Gastrocnemius medialis (tissue), 4 donors: ENCODE measurements around the gene SLC6A6. TPM values are rescaled to one million over a fixed set of nuclear protein-coding genes. Genes with fewer than 3 reads are reported as not detected.

ENCODE experiments used
- ATAC-seq, 2 donors: fragments of 150-250 bp; one replicate each; pipeline ENCODE4 v1.9.1; 2016
- DNase-seq, 2 donors: peaks; one replicate each; pipeline ENCODE4 v3.0.0-alpha.2; 2019
- H3K27ac ChIP-seq, 4 donors: fragments of 200-600 bp; sonication (generic); 1 replicate in 1 of 4; 2 replicates in 3 of 4; pipeline ENCODE4 v1.5.1; 2016 to 2018; ENCODE audit warnings: mild to moderate bottlenecking in 2 of 4, moderate library complexity in 1 of 4
- H3K27me3 ChIP-seq, 3 donors: fragments of 200-600 bp; sonication (generic) in 2 of 3; 1 replicate in 1 of 3; 2 replicates in 2 of 3; pipeline versions ENCODE4 v1.5.1 to v1.6.0; 2016 to 2019; ENCODE audit warnings: mild to moderate bottlenecking in 1 of 3, moderate library complexity in 1 of 3
- H3K36me3 ChIP-seq, 2 donors: fragments of 200-600 bp; sonication (generic) in 1 of 2; one replicate each; pipeline ENCODE4 v1.5.1; 2017 to 2018
- H3K4me1 ChIP-seq, 2 donors: fragments of 200-600 bp; sonication (generic) in 1 of 2; one replicate each; pipeline ENCODE4 v1.5.1; 2016 to 2017; ENCODE audit warnings: mild to moderate bottlenecking in 2 of 2
- H3K4me3 ChIP-seq, 4 donors: fragments of 200-600 bp; sonication (generic) in 3 of 4; 1 replicate in 1 of 4; 2 replicates in 3 of 4; pipeline ENCODE4 v1.5.1; 2016 to 2019; ENCODE audit warnings: mild to moderate bottlenecking in 2 of 4
- H3K9me3 ChIP-seq, 3 donors: fragments of 200-600 bp; sonication (generic) in 2 of 3; 1 replicate in 1 of 3; 2 replicates in 2 of 3; pipeline ENCODE4 v1.5.1; 2016 to 2019
- POLR2A ChIP-seq, 2 donors: fragments of 450-650 bp; IDR thresholded peaks; one replicate each; pipeline ENCODE4 v1.6.1; 2017; ENCODE audit warnings: antibody characterized with exemption in 2 of 2, mild to moderate bottlenecking in 2 of 2, moderate library complexity in 2 of 2
- in situ Hi-C, 4 donors: fragments of 200-750 bp; cut with MboI; loops; one replicate each; pipeline versions ENCODE4 v1.15.0 to v1.8.0; 2017; ENCODE audit warnings: low sequenced_read_pairs in 4 of 4
- intact Hi-C: fragments of 100-400 bp; cut with DNase I; formaldehyde crosslinking; loops from one replicate; pipeline ENCODE4 v1.15.1; 2023; ENCODE audit warnings: low total_unique reads
- total RNA-seq, 4 donors: library from RNA; depleted of rRNA; stranded (reverse); fragments of >200 nt; gene quantifications; one replicate each; pipeline versions ENCODE4 v1.1.0 to v1.2.3, GENCODE V29; 2016
- TF ChIP-seq, protein P1 (sequence below), 5 experiments: fragments of 450-650 bp in 3 of 5; fragments of 200-600 bp in 2 of 5; sonication (generic) in 2 of 5; IDR thresholded peaks in 4 of 5; conservative IDR thresholded peaks in 1 of 5; 1 replicate in 4 of 5; 2 replicates in 1 of 5; pipeline ENCODE4 v1.5.1; 2016 to 2019; ENCODE audit warnings: antibody characterized with exemption in 5 of 5, mild to moderate bottlenecking in 3 of 5, moderate library complexity in 3 of 5

Gene SLC6A6
- total RNA-seq, 4 donors from 2014 or later = 42.1 to 119 (median 88.7) TPM

DNA sequence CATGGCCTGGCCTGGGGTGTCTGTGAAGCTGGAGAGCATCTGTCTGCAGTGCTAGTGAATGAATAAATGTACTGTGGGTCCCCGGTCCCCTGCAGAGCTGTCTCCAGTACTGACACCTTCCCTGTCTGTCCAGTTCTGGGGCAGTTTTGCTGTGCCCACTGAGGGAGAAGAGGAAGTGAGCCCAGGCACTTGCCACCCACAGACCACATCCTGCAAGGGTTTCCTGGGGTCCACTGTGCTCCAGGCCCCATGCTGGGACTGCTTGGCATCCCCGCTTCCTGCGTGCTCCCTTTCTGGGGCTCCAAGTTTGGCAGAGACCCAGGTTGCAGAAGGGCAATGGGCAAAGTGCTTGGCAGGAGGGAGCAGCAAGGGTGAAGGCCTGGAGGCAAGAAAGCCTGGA lies 4.9 kb upstream of the SLC6A6 start:
- intact Hi-C loops = no loop called here
- no peak for DNase-seq
- in situ Hi-C loops = loop anchor here in 2 of 4 donors (10.0 kb wide), 2 partner anchors 73 to 113 kb away; no protein-coding TSS in a partner anchor

DNA sequence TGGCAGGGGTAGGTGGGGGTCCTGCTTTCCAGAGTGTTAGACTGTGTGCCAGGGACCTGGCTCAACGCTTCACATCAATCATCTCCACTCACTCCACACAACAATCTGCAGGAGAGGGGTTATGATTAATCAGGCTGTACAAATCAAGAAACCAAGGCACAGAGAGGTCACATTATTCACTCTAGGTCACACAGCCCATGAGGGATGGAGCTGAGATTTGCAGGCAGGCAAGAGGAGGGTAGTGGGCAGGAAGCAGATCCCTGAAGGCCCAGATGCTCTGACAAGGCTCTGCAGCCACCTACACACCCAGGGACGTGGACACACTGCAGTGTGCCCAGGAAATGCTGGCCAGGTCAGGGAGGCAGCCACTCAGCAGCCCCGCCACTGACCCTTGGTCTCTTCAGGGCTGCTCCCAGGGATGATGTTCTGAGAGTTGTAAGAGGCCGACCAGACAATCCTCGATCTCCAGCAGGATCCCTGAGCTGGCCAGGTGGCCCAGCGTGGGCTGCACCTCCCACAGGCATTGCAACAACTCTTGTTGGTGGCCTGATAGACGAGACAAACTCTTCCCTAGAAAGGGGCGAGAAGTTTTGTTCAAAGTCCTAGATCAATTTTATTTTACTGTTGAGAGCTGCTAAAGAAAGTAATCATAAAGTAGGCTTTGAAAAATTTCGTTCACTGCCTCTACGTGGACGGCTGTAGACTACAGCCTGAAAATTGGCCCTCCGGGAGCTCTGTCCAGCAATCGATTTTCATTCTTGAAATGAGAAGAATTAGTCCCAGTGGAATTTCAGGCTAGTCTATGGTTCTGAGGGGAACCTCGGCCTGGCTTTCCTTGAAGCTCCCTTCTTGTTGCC lies 4.2 kb upstream of the SLC6A6 start:
- no peak for ATAC-seq

More for the DNA sequence above, 4.9 kb upstream of the SLC6A6 start:
- no peak overlapping the region for H3K27ac ChIP-seq
- no peak overlapping the region for H3K4me3 ChIP-seq
- H3K36me3 ChIP-seq = no peaks in the 10 kb centered on the region
- H3K4me1 ChIP-seq = peaks cover 18 to 29% of the 10 kb centered on the region in 2 donors
- no peak for ATAC-seq
- TF ChIP-seq, protein P1, sequence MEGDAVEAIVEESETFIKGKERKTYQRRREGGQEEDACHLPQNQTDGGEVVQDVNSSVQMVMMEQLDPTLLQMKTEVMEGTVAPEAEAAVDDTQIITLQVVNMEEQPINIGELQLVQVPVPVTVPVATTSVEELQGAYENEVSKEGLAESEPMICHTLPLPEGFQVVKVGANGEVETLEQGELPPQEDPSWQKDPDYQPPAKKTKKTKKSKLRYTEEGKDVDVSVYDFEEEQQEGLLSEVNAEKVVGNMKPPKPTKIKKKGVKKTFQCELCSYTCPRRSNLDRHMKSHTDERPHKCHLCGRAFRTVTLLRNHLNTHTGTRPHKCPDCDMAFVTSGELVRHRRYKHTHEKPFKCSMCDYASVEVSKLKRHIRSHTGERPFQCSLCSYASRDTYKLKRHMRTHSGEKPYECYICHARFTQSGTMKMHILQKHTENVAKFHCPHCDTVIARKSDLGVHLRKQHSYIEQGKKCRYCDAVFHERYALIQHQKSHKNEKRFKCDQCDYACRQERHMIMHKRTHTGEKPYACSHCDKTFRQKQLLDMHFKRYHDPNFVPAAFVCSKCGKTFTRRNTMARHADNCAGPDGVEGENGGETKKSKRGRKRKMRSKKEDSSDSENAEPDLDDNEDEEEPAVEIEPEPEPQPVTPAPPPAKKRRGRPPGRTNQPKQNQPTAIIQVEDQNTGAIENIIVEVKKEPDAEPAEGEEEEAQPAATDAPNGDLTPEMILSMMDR (IDR thresholded peaks at IDR 0.05 in 4 of 5, conservative IDR thresholded peaks at IDR 0.05 in 1 of 5) = no peak
- TF ChIP-seq POLR2A (IDR thresholded peaks at IDR 0.05) = no peak
- no peaks in the 10 kb centered on the region for H3K9me3 ChIP-seq
- no peaks in the 10 kb centered on the region for H3K27me3 ChIP-seq

DNA sequence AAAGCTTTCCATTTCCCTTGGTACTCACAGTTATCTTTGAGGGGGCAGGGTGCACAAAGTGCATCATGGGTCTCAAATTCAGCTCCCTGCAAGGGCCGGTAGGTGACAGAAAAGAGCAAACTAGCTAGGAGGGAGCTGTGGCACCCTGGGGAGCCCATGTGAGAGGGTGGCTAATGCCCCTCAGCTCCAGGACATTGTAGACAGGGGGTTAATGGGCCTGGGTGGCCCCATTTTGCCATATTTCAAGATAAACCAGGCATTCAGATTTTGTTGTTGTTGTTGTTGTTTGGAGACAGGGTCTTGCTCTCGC lies 3.7 kb upstream of the SLC6A6 start:
- no peak overlapping the region for H3K4me3 ChIP-seq
- intact Hi-C loops = no loop called here
- in situ Hi-C loops = loop anchor here in 2 of 4 donors (10.0 kb wide), 2 partner anchors 74 to 114 kb away; no protein-coding TSS in a partner anchor
- DNase-seq (no peak), ATAC-seq (no peak)
- no peaks in the 10 kb centered on the region for H3K9me3 ChIP-seq
- H3K27ac ChIP-seq = no peak overlapping the region
- no peaks in the 10 kb centered on the region for H3K36me3 ChIP-seq
- H3K27me3 ChIP-seq = no peaks in the 10 kb centered on the region
- TF ChIP-seq, protein P1 (IDR thresholded peaks at IDR 0.05 in 4 of 5, conservative IDR thresholded peaks at IDR 0.05 in 1 of 5) = no peak
- TF ChIP-seq POLR2A (IDR thresholded peaks at IDR 0.05) = no peak
- H3K4me1 ChIP-seq = peaks cover 9 to 20% of the 10 kb centered on the region in 2 donors

More for the DNA sequence above, 4.2 kb upstream of the SLC6A6 start:
- H3K4me1 ChIP-seq = peaks cover 13 to 24% of the 10 kb centered on the region in 2 donors
- no peaks in the 10 kb centered on the region for H3K36me3 ChIP-seq
- H3K4me3 ChIP-seq = no peak overlapping the region
- H3K27ac ChIP-seq = no peak overlapping the region
- DNase-seq = no peak
- intact Hi-C loops (no loop called here), in situ Hi-C loops (loop anchor here in 2 of 4 donors (10.0 kb wide), 2 partner anchors 73 to 113 kb away; no protein-coding TSS in a partner anchor)
- no peaks in the 10 kb centered on the region for H3K9me3 ChIP-seq
- TF ChIP-seq, protein P1 (IDR thresholded peaks at IDR 0.05 in 4 of 5, conservative IDR thresholded peaks at IDR 0.05 in 1 of 5) = no peak
- no peak for TF ChIP-seq POLR2A (IDR thresholded peaks at IDR 0.05)
- no peaks in the 10 kb centered on the region for H3K27me3 ChIP-seq

DNA sequence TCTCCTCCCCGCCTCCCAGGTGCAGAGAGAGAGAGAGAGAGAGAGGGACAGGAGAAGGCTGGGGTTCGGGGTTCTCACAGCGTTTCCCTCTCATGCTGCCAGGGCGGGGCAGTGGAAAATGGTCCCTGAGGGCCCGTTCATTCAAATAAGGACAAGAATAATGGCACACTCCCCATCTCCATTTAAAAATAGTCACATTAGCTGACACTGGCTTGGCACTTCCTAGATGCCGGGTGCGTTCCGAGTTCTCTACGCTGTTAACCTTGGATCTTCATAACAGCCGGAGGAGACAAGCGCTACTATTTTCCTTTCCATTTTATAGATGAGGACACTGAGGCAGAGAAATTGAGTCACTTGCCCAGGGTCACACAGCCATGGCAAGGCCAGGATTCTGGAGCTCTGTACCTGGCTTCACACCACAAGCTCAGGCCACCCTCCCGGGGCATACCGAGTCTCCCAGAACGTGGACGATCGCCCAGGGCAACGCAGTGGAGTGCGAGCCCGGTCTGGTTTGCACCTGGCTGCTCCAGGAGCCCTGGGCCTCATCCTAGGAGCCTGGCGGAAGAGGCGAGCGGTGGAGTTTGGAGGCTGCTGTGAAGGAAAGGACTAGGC lies 608 bp upstream of the SLC6A6 start:
- Histone ChIP-seq H3K9me3 (no peaks in the 10 kb centered on the region), H3K36me3 (no peaks in the 10 kb centered on the region), H3K27me3 (no peaks in the 10 kb centered on the region), H3K4me3 (peak overlapping the region; percentile 62 to 94 (median 82)), H3K4me1 (peaks cover 39 to 40% of the 10 kb centered on the region in 2 donors), H3K27ac (peak overlapping the region; percentile 96 to 97 (median 96))
- in situ Hi-C loops = loop anchor here in 2 of 4 donors (10.0 kb wide), 1 partner anchor 63 kb away; no protein-coding TSS in a partner anchor
- DNase-seq = peak in 1 of 2 donors; percentile 63
- ATAC-seq = peak; percentile 44 to 49
- no peak for TF ChIP-seq POLR2A (IDR thresholded peaks at IDR 0.05)
- TF ChIP-seq, protein P1 (IDR thresholded peaks at IDR 0.05 in 4 of 5, conservative IDR thresholded peaks at IDR 0.05 in 1 of 5) = no peak
- intact Hi-C loops = loop anchor here (1.0 to 10.0 kb wide), 3 partner anchors 31 to 197 kb away; no protein-coding TSS in a partner anchor
